Gastroesophageal sphincter (tissue), 3 donors: ENCODE measurements around the gene ZHX3.

Experiments used
- POLR2A ChIP-seq, 2 donors: fragments of 450-650 bp; IDR thresholded peaks; one replicate each; pipeline ENCODE4 v1.6.1; 2017; ENCODE audit warnings: antibody characterized with exemption in 2 of 2, mild to moderate bottlenecking in 2 of 2, moderate library complexity in 1 of 2
- POLR2AphosphoS5 ChIP-seq: sonication (generic); formaldehyde crosslinking; IDR thresholded peaks from one replicate; pipeline ENCODE4 v1.6.1; 2017; ENCODE audit warnings: antibody characterized with exemption
- TF ChIP-seq, protein P1 (sequence below), 4 experiments: fragments of 200-600 bp in 2 of 4; fragments of 450-650 bp in 2 of 4; sonication (generic) in 1 of 4; IDR thresholded peaks; one replicate each; pipeline ENCODE4 v1.5.1; 2017 to 2019; ENCODE audit warnings: antibody characterized with exemption in 4 of 4, mild to moderate bottlenecking in 2 of 4, moderate library complexity in 2 of 4

DNA sequence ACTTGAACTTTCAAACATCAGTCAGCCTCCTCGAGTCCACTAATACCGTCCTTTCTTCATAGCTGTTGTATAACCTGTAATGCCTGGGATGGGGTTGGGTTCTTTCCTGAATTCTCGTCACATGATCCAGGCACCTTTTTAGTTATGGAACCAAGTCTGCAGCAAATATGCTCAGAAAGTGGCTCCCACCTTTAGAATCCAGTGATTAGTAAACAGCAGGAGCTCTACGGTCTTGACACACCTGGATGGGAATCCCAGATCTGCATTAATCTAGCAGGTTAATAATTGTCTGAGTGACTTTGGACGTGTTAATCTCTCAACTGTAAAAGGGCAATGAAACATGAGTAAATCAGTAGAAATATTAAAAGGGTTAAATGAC lies 729 bp upstream of the ZHX3 start:
- TF ChIP-seq, protein P1, sequence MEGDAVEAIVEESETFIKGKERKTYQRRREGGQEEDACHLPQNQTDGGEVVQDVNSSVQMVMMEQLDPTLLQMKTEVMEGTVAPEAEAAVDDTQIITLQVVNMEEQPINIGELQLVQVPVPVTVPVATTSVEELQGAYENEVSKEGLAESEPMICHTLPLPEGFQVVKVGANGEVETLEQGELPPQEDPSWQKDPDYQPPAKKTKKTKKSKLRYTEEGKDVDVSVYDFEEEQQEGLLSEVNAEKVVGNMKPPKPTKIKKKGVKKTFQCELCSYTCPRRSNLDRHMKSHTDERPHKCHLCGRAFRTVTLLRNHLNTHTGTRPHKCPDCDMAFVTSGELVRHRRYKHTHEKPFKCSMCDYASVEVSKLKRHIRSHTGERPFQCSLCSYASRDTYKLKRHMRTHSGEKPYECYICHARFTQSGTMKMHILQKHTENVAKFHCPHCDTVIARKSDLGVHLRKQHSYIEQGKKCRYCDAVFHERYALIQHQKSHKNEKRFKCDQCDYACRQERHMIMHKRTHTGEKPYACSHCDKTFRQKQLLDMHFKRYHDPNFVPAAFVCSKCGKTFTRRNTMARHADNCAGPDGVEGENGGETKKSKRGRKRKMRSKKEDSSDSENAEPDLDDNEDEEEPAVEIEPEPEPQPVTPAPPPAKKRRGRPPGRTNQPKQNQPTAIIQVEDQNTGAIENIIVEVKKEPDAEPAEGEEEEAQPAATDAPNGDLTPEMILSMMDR (IDR thresholded peaks at IDR 0.05): no peak
- TF ChIP-seq POLR2A (IDR thresholded peaks at IDR 0.05) (no peak), POLR2AphosphoS5 (no peak)
